ENCODE data around the gene CPN2.

CPN2 gene

GRCh38 chr3:194312186-194312742, 38.9 kb downstream of the CPN2 start:
- DNase-seq = no peak

- no peak for DNase-seq
These were observed 40.1 kb downstream of the CPN2 start for GRCh38 chr3:194311000-194311399.

GRCh38 chr3:194310060-194310835, 40.9 kb downstream of the CPN2 start:
- DNase-seq = no peak

- DNase-seq = no peak
These were observed 42.3 kb downstream of the CPN2 start for GRCh38 chr3:194308601-194309449.

- no peak for DNase-seq
These were observed 43.3 kb downstream of the CPN2 start for GRCh38 chr3:194307849-194308248.

- DNase-seq = no peak
These were observed 44.1 kb downstream of the CPN2 start for GRCh38 chr3:194306771-194307640.

GRCh38 chr3:194306109-194306686, 44.9 kb downstream of the CPN2 start:
- no peak for DNase-seq

GRCh38 chr3:194305356-194306108, 45.6 kb downstream of the CPN2 start:
- DNase-seq = no peak

GRCh38 chr3:194304186-194304917, 46.8 kb downstream of the CPN2 start:
- DNase-seq = no peak

- DNase-seq = no peak
These were observed 47.4 kb downstream of the CPN2 start for GRCh38 chr3:194303749-194304148.

- DNase-seq = no peak
These were observed 49.4 kb downstream of the CPN2 start for GRCh38 chr3:194301730-194302129.

GRCh38 chr3:194300936-194301335, 50.2 kb downstream of the CPN2 start:
- no peak for DNase-seq

- no peak for DNase-seq
These were observed 50.8 kb downstream of the CPN2 start for GRCh38 chr3:194300382-194300758.

- no peak for DNase-seq
These were observed 52.5 kb downstream of the CPN2 start for GRCh38 chr3:194298331-194299227.

- peak; percentile 48 for DNase-seq
These were observed 54.5 kb downstream of the CPN2 start for GRCh38 chr3:194296454-194297263.

GRCh38 chr3:194294895-194295214, 56.3 kb downstream of the CPN2 start:
- DNase-seq = no peak

GRCh38 chr3:194294199-194294894, 56.8 kb downstream of the CPN2 start:
- DNase-seq = no peak

GRCh38 chr3:194293546-194294198, 57.5 kb downstream of the CPN2 start:
- DNase-seq = no peak

All from HCEC 1CT (cell line).